DOHH2 (cell line): Measurements from ENCODE around the gene TEX30.
"Not testable (repeated sequence)": the region's sequence is repeated elsewhere in the genome, so short reads cannot be mapped to it uniquely, and the experiment has no call there.

Experiments
- H3F3A ChIP-seq: fragments of 200-600 bp; sonication (generic), shearing (Covaris generic); 2 replicates; pipeline ENCODE4 v1.6.0; 2016; ENCODE audit warnings: antibody characterized with exemption, mild to moderate bottlenecking; ENCODE audit not compliant: control insufficient read depth, insufficient read depth
- H3K27ac ChIP-seq: fragments of 200-600 bp; sonication (generic); 2 replicates; pipeline ENCODE4 v1.5.1; 2014; ENCODE audit warnings: low read depth, mild to moderate bottlenecking, low read length, moderate library complexity
- H3K27me3 ChIP-seq: fragments of 200-600 bp; sonication (generic); 2 replicates; pipeline ENCODE4 v1.6.1; 2014; ENCODE audit warnings: mild to moderate bottlenecking, low read length, mixed read lengths; ENCODE audit not compliant: control insufficient read depth
- H3K36me3 ChIP-seq: fragments of 200-600 bp; sonication (generic); 2 replicates; pipeline ENCODE4 v1.6.1; 2014; ENCODE audit warnings: mild to moderate bottlenecking, low read length, moderate library complexity, mixed read lengths; ENCODE audit not compliant: control insufficient read depth
- H3K4me1 ChIP-seq: fragments of 200-600 bp; sonication (generic); 2 replicates; pipeline ENCODE4 v1.6.1; 2014; ENCODE audit warnings: mild to moderate bottlenecking, low read length, mixed read lengths; ENCODE audit not compliant: control insufficient read depth
- H3K4me2 ChIP-seq: fragments of 200-600 bp; sonication (generic); 2 replicates; pipeline ENCODE4 v1.6.0; 2014; ENCODE audit warnings: mild to moderate bottlenecking, low read length, moderate library complexity
- H3K4me3 ChIP-seq: fragments of 200-600 bp; sonication (generic); 2 replicates; pipeline ENCODE4 v1.5.1; 2014; ENCODE audit warnings: mild to moderate bottlenecking, low read length, mixed read lengths
- H3K79me2 ChIP-seq: fragments of 200-600 bp; sonication (generic); 2 replicates; pipeline ENCODE4 v1.6.1; 2014; ENCODE audit warnings: mild to moderate bottlenecking, low read length, mixed read lengths; ENCODE audit not compliant: control insufficient read depth
- H3K9me2 ChIP-seq: fragments of 200-600 bp; sonication (generic); replicated peaks from 2 replicates; pipeline ENCODE4 v1.6.1; 2014; ENCODE audit warnings: mild to moderate bottlenecking, low read length, mixed read lengths; ENCODE audit not compliant: control insufficient read depth
- H3K9me3 ChIP-seq: fragments of 200-600 bp; sonication (generic); 2 replicates; pipeline ENCODE4 v1.6.1; 2014; ENCODE audit warnings: antibody characterized with exemption, low read length, mixed read lengths; ENCODE audit not compliant: control insufficient read depth, insufficient read depth
- H4K20me1 ChIP-seq: fragments of 200-600 bp; sonication (generic); 2 replicates; pipeline ENCODE4 v1.6.0; 2014; ENCODE audit warnings: low read depth, mild to moderate bottlenecking, antibody characterized with exemption, low read length, moderate library complexity; ENCODE audit not compliant: control insufficient read depth, insufficient read depth
- CTCF ChIP-seq: fragments of 200-600 bp; sonication (generic); IDR thresholded peaks from one replicate; pipeline ENCODE4 v1.5.1; 2014; ENCODE audit warnings: antibody characterized with exemption, mild to moderate bottlenecking, low read depth, low read length; ENCODE audit not compliant: poor library complexity, severe bottlenecking
- EZH2phosphoT487 ChIP-seq: fragments of 200-600 bp; sonication (generic); IDR thresholded peaks from 2 replicates; pipeline ENCODE4 v1.6.1; 2017; ENCODE audit warnings: borderline replicate concordance, mild to moderate bottlenecking, antibody characterized with exemption, low read length, moderate library complexity, mixed read lengths

Gene TEX30

GRCh38 chr13:102788683-102789082 lies 15.1 kb upstream of the TEX30 start:
- no peak for TF ChIP-seq EZH2phosphoT487
- no peak for TF ChIP-seq CTCF
- no peak overlapping the region for H3K27ac ChIP-seq
- no peaks in the 10 kb centered on the region for H3K79me2 ChIP-seq
- H3K36me3 ChIP-seq, result peaks cover 27% of the 10 kb centered on the region
- no peak overlapping the region for H3K4me3 ChIP-seq
- H3F3A ChIP-seq, result no peaks in the 10 kb centered on the region
- H3K9me3 ChIP-seq, result no peaks in the 10 kb centered on the region
- no peaks in the 10 kb centered on the region for H4K20me1 ChIP-seq
- H3K4me1 ChIP-seq, result no peaks in the 10 kb centered on the region
- no peak overlapping the region for H3K4me2 ChIP-seq
- no peaks in the 10 kb centered on the region for H3K9me2 ChIP-seq
- H3K27me3 ChIP-seq, result no peaks in the 10 kb centered on the region

- H3K27ac ChIP-seq, result no peak overlapping the region
- H3K4me2 ChIP-seq, result no peak overlapping the region
- H4K20me1 ChIP-seq, result no peaks in the 10 kb centered on the region
- H3K79me2 ChIP-seq, result no peaks in the 10 kb centered on the region
- no peak overlapping the region for H3K4me3 ChIP-seq
- no peaks in the 10 kb centered on the region for H3K27me3 ChIP-seq
- H3K9me2 ChIP-seq, result no peaks in the 10 kb centered on the region
- TF ChIP-seq EZH2phosphoT487 (no peak), CTCF (no peak)
- peaks cover 9% of the 10 kb centered on the region; the same call in 1 of the 2 replicates for H3K9me3 ChIP-seq
- peaks cover 16% of the 10 kb centered on the region for H3K36me3 ChIP-seq
- no peaks in the 10 kb centered on the region for H3K4me1 ChIP-seq
- no peaks in the 10 kb centered on the region for H3F3A ChIP-seq
Measured at GRCh38 chr13:102784483-102784882, 10.9 kb upstream of the TEX30 start.

- H4K20me1 ChIP-seq, result no peaks in the 10 kb centered on the region
- no peaks in the 10 kb centered on the region for H3K27me3 ChIP-seq
- H3K79me2 ChIP-seq, result no peaks in the 10 kb centered on the region
- H3K4me1 ChIP-seq, result no peaks in the 10 kb centered on the region
- H3K27ac ChIP-seq, result no peak overlapping the region
- H3K36me3 ChIP-seq, result peaks cover 8% of the 10 kb centered on the region
- no peaks in the 10 kb centered on the region for H3K9me2 ChIP-seq
- H3K4me3 ChIP-seq, result no peak overlapping the region
- no peaks in the 10 kb centered on the region for H3F3A ChIP-seq
- H3K9me3 ChIP-seq, result peaks cover 9% of the 10 kb centered on the region; the same call in 1 of the 2 replicates
- H3K4me2 ChIP-seq, result no peak overlapping the region
- TF ChIP-seq EZH2phosphoT487 (no peak), CTCF (no peak)
Measured at GRCh38 chr13:102781591-102781990, 8.0 kb upstream of the TEX30 start.

GRCh38 chr13:102780656-102781055 lies 7.1 kb upstream of the TEX30 start:
- not testable (repeated sequence) for H3F3A ChIP-seq, H3K4me2 ChIP-seq, H3K79me2 ChIP-seq, H3K36me3 ChIP-seq, H3K9me2 ChIP-seq, H3K9me3 ChIP-seq, H3K4me3 ChIP-seq, H3K4me1 ChIP-seq, H4K20me1 ChIP-seq, H3K27me3 ChIP-seq, H3K27ac ChIP-seq
